Lower leg skin (tissue), 4 donors: ENCODE data around the gene CEMIP2. TPM values are rescaled to one million over a fixed set of nuclear protein-coding genes. Genes with fewer than 3 reads are reported as not detected.

Experiments
- DNase-seq, 2 donors: peaks; one replicate each; pipeline ENCODE4 v3.0.0-alpha.2; 2019; ENCODE audit warnings: low spot score in 2 of 2
- H3K4me3 ChIP-seq: fragments of 200-600 bp; sonication (generic); 2 replicates; pipeline ENCODE4 v1.5.1; 2017; ENCODE audit warnings: mild to moderate bottlenecking, low read depth; ENCODE audit not compliant: poor library complexity, severe bottlenecking
- CTCF ChIP-seq, 3 donors: fragments of 450-650 bp; IDR thresholded peaks; one replicate each; pipeline ENCODE4 v1.5.1; 2016; ENCODE audit warnings: antibody characterized with exemption in 3 of 3, mild to moderate bottlenecking in 3 of 3, moderate library complexity in 2 of 3
- POLR2A ChIP-seq, 2 donors: fragments of 450-650 bp; IDR thresholded peaks; one replicate each; pipeline ENCODE4 v1.6.1; 2016 to 2017; ENCODE audit warnings: antibody characterized with exemption in 2 of 2, mild to moderate bottlenecking in 1 of 2, moderate library complexity in 1 of 2
- WGBS, 2 donors: methylation state at CpG; one replicate each; pipeline ENCODE4 v1.1.5; 2018; 5-methylcytosine and 5-hydroxymethylcytosine counted together
- intact Hi-C: fragments of 100-400 bp; cut with DNase I; formaldehyde crosslinking; loops from one replicate; pipeline ENCODE4 v1.15.0; 2023; ENCODE audit warnings: low total_unique reads
- total RNA-seq, 4 donors: library from RNA; depleted of rRNA; stranded (reverse); fragments of >200 nt; gene quantifications; one replicate each; pipeline ENCODE4 v1.1.0, GENCODE V29; 2016

CEMIP2 gene
- total RNA-seq, 4 donors from 2014 or later: 20.6 to 48.6 (median 29.0) TPM

GRCh38 chr9:71719088-71719487 is 49.2 kb downstream of the CEMIP2 start:
- TF ChIP-seq POLR2A (IDR thresholded peaks at IDR 0.05): no peak
- no peak for TF ChIP-seq CTCF (IDR thresholded peaks at IDR 0.05)
- WGBS, 2 donors: 88 to 94% methylated on average over 3 of the region's 3 CpGs
- intact Hi-C loops: no loop called here
- no peak overlapping the region for H3K4me3 ChIP-seq
- DNase-seq: no peak

- intact Hi-C loops: no loop called here
- no peak overlapping the region for H3K4me3 ChIP-seq
- no peak for DNase-seq
- 92 to 95% methylated on average over 2 of the region's 2 CpGs for WGBS, 2 donors
- no peak for TF ChIP-seq CTCF (IDR thresholded peaks at IDR 0.05)
- TF ChIP-seq POLR2A (IDR thresholded peaks at IDR 0.05): no peak
These were observed 52.0 kb downstream of the CEMIP2 start for GRCh38 chr9:71716138-71716909.

- intact Hi-C loops: no loop called here
- TF ChIP-seq POLR2A (IDR thresholded peaks at IDR 0.05) (no peak), CTCF (IDR thresholded peaks at IDR 0.05) (no peak)
- DNase-seq: peak in 1 of 2 donors; percentile 62
- no peak overlapping the region for H3K4me3 ChIP-seq
These were observed 57.5 kb downstream of the CEMIP2 start for GRCh38 chr9:71710856-71711255.

- intact Hi-C loops: no loop called here
- H3K4me3 ChIP-seq: no peak overlapping the region
- no peak for TF ChIP-seq POLR2A (IDR thresholded peaks at IDR 0.05)
- TF ChIP-seq CTCF (IDR thresholded peaks at IDR 0.05): no peak
- WGBS, 2 donors: 49 to 61% methylated on average over 5 of the region's 5 CpGs
- no peak for DNase-seq
These were observed 58.1 kb downstream of the CEMIP2 start for GRCh38 chr9:71710201-71710600.

GRCh38 chr9:71709384-71709783 is 58.9 kb downstream of the CEMIP2 start:
- TF ChIP-seq CTCF (IDR thresholded peaks at IDR 0.05): no peak
- TF ChIP-seq POLR2A (IDR thresholded peaks at IDR 0.05): no peak

GRCh38 chr9:71706176-71706575 is 62.1 kb downstream of the CEMIP2 start:
- no peak for DNase-seq
- intact Hi-C loops: no loop called here
- H3K4me3 ChIP-seq: no peak overlapping the region
- WGBS, 2 donors: 53 to 69% methylated on average over 1 of the region's 1 CpG
- TF ChIP-seq POLR2A (IDR thresholded peaks at IDR 0.05) (no peak), CTCF (IDR thresholded peaks at IDR 0.05) (no peak)

More at GRCh38 chr9:71709384-71709783, 58.9 kb downstream of the CEMIP2 start:
- 85 to 87% methylated on average over 1 of the region's 1 CpG for WGBS, 2 donors
- DNase-seq: no peak
- H3K4me3 ChIP-seq: no peak overlapping the region
- intact Hi-C loops: no loop called here
